ENCODE results near the gene RSPRY1.

RSPRY1 gene

GRCh38 chr16:57148481-57148880 lies 37.6 kb upstream of the RSPRY1 start:
- FAIRE-seq (no peak), DNase-seq (ENCODE audit: insufficient read length, low spot score) (no peak)
- no peak for TF ChIP-seq CTCF (IDR thresholded peaks at IDR 0.05; ENCODE audit: insufficient read depth, missing control alignments)

- no peak for FAIRE-seq
- TF ChIP-seq CTCF (IDR thresholded peaks at IDR 0.05; ENCODE audit: insufficient read depth, missing control alignments): no peak
- DNase-seq (ENCODE audit: insufficient read length, low spot score): no peak
Measured at GRCh38 chr16:57149391-57149790, 36.7 kb upstream of the RSPRY1 start.

- no peak for TF ChIP-seq CTCF (IDR thresholded peaks at IDR 0.05; ENCODE audit: insufficient read depth, missing control alignments)
- DNase-seq (ENCODE audit: insufficient read length, low spot score) (no peak), FAIRE-seq (no peak)
Measured at GRCh38 chr16:57150682-57151330, 35.3 kb upstream of the RSPRY1 start.

GRCh38 chr16:57151369-57151768 lies 34.8 kb upstream of the RSPRY1 start:
- TF ChIP-seq CTCF (IDR thresholded peaks at IDR 0.05; ENCODE audit: insufficient read depth, missing control alignments): no peak
- no peak for DNase-seq (ENCODE audit: insufficient read length, low spot score)
- FAIRE-seq: no peak

GRCh38 chr16:57152096-57153093 lies 33.7 kb upstream of the RSPRY1 start:
- FAIRE-seq (no peak), DNase-seq (ENCODE audit: insufficient read length, low spot score) (no peak)
- no peak for TF ChIP-seq CTCF (IDR thresholded peaks at IDR 0.05; ENCODE audit: insufficient read depth, missing control alignments)

GRCh38 chr16:57153841-57154240 lies 32.3 kb upstream of the RSPRY1 start:
- TF ChIP-seq CTCF (IDR thresholded peaks at IDR 0.05; ENCODE audit: insufficient read depth, missing control alignments): no peak
- no peak for DNase-seq (ENCODE audit: insufficient read length, low spot score)
- no peak for FAIRE-seq

Measured in D721Med (cell line).